ENCODE results near the gene MESP2.

MESP2 gene

DNA sequence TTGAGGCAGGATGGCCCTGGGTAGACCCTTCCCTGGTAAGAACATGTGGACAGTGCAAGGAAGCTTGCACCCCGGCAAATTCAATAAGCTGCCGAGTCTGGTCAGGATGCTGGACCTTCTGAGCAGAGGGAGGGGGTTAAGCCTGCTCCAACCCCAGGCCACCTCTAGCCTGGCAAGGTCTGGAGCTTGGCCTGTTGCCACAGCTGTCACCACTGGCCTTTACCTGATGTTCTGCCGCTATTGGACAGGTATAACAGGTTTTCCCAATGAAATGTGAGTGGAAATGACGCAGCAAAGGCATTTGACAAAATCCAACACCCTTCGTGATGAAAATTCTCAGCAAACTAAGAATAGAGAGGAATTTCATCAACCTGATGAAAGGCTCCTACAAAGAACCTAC is 24.4 kb upstream of the MESP2 start:
- H3K79me2 ChIP-seq (ENCODE audit: control insufficient read depth, insufficient read depth, low read length, poor library complexity), result peaks cover 4% of the 10 kb centered on the region
- H3K9ac ChIP-seq (ENCODE audit: low read length), result no peak overlapping the region
- H3K27ac ChIP-seq (ENCODE audit: low read depth, low read length), result peak overlapping the region; percentile 24
- H3K27me3 ChIP-seq (ENCODE audit: insufficient read depth, low read length), result peaks cover 29% of the 10 kb centered on the region
- peak overlapping the region; percentile 16 for H4K91ac ChIP-seq (ENCODE audit: low read depth, low read length)
- H3K18ac ChIP-seq (ENCODE audit: low read length), result no peak overlapping the region
- no peak overlapping the region for H4K8ac ChIP-seq (ENCODE audit: low read depth, low read length)
- H3K79me1 ChIP-seq (ENCODE audit: low read length), result peaks cover 10% of the 10 kb centered on the region
- H3K9me3 ChIP-seq (ENCODE audit: insufficient read depth, low read depth, low read length), result peaks cover 7% of the 10 kb centered on the region
- DNase-seq, result peak; percentile 71 to 90
- peaks cover 32 to 36% of the 10 kb centered on the region in 2 experiments for H3K4me1 ChIP-seq (ENCODE audit: control insufficient read depth in 1 of 2, insufficient read depth in 2 of 2, low read length in 2 of 2)
- no peak overlapping the region for H2AFZ ChIP-seq (ENCODE audit: insufficient read depth, low read length, poor library complexity)
- no CpG with 5 or more reads among the region's 5 CpGs for WGBS (ENCODE audit: extremely low coverage, insufficient coverage, insufficient read length)
- H3K23ac ChIP-seq (ENCODE audit: low read length), result no peak overlapping the region
- no peak overlapping the region for H2BK120ac ChIP-seq (ENCODE audit: insufficient read depth, low read length, poor library complexity)
- no peak overlapping the region for H4K12ac ChIP-seq (ENCODE audit: low read depth, low read length)
- H2BK5ac ChIP-seq (ENCODE audit: low read depth, low read length, poor library complexity), result no peak overlapping the region
- no peak overlapping the region for H3K4ac ChIP-seq (ENCODE audit: low read depth, low read length)
- peak overlapping the region; percentile 38 for H3K14ac ChIP-seq (ENCODE audit: low read length)
- H3K4me3 ChIP-seq (ENCODE audit: low read depth, low read length), result no peak overlapping the region
- peak overlapping the region; percentile 5 for H3K4me2 ChIP-seq (ENCODE audit: low read length)
- H3K36me3 ChIP-seq (ENCODE audit: control insufficient read depth in 1 of 2, insufficient read depth in 2 of 2, low read length in 2 of 2), result no peaks in the 10 kb centered on the region
- peak overlapping the region; percentile 45 for H2AK5ac ChIP-seq (ENCODE audit: low read length)
- no peak overlapping the region for H2BK12ac ChIP-seq (ENCODE audit: low read length)

DNA sequence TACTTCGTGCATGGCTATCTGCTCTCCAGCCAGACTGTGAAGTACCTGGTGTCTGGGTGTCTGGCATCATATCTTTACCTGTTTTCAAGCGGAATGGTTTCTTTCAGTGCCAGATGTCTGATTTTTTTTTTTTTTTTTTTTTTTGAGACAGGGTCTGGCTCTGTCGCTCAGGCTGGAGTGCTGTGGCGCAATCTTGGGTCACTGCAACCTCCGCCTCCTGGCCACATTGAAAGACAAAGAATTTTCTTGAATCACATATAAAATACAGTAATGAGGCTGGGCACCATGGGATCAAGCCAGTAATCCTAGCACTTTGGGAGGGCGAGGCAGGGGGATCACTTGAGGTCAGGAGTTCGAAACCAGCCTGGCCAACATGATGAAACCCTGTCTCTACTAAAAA is 22.3 kb upstream of the MESP2 start:
- Histone ChIP-seq H3K79me2 (ENCODE audit: control insufficient read depth, insufficient read depth, low read length, poor library complexity) (peaks cover 4% of the 10 kb centered on the region), H3K9me3 (ENCODE audit: insufficient read depth, low read depth, low read length) (no peaks in the 10 kb centered on the region), H3K18ac (ENCODE audit: low read length) (peak overlapping the region; percentile 32), H3K79me1 (ENCODE audit: low read length) (peaks cover 10% of the 10 kb centered on the region), H3K4me1 (ENCODE audit: control insufficient read depth in 1 of 2, insufficient read depth in 2 of 2, low read length in 2 of 2) (peaks cover 32 to 36% of the 10 kb centered on the region in 2 experiments), H2BK12ac (ENCODE audit: low read length) (peak overlapping the region; percentile 81), H2AFZ (ENCODE audit: insufficient read depth, low read length, poor library complexity) (no peak overlapping the region), H4K12ac (ENCODE audit: low read depth, low read length) (no peak overlapping the region), H2AK5ac (ENCODE audit: low read length) (no peak overlapping the region), H3K4ac (ENCODE audit: low read depth, low read length) (no peak overlapping the region), H3K27me3 (ENCODE audit: insufficient read depth, low read length) (peaks cover 12% of the 10 kb centered on the region), H3K14ac (ENCODE audit: low read length) (no peak overlapping the region), H3K27ac (ENCODE audit: low read depth, low read length) (peak overlapping the region; percentile 25), H3K4me2 (ENCODE audit: low read length) (no peak overlapping the region), H4K8ac (ENCODE audit: low read depth, low read length) (peak overlapping the region; percentile 33), H3K4me3 (ENCODE audit: low read depth, low read length) (no peak overlapping the region), H4K91ac (ENCODE audit: low read depth, low read length) (peak overlapping the region; percentile 80), H3K23ac (ENCODE audit: low read length) (no peak overlapping the region), H2BK120ac (ENCODE audit: insufficient read depth, low read length, poor library complexity) (no peak overlapping the region), H3K36me3 (ENCODE audit: control insufficient read depth in 1 of 2, insufficient read depth in 2 of 2, low read length in 2 of 2) (no peaks in the 10 kb centered on the region), H3K9ac (ENCODE audit: low read length) (no peak overlapping the region), H2BK5ac (ENCODE audit: low read depth, low read length, poor library complexity) (peak overlapping the region; percentile 74)
- no peak for DNase-seq
- WGBS (ENCODE audit: extremely low coverage, insufficient coverage, insufficient read length), result no CpG with 5 or more reads among the region's 7 CpGs

DNA sequence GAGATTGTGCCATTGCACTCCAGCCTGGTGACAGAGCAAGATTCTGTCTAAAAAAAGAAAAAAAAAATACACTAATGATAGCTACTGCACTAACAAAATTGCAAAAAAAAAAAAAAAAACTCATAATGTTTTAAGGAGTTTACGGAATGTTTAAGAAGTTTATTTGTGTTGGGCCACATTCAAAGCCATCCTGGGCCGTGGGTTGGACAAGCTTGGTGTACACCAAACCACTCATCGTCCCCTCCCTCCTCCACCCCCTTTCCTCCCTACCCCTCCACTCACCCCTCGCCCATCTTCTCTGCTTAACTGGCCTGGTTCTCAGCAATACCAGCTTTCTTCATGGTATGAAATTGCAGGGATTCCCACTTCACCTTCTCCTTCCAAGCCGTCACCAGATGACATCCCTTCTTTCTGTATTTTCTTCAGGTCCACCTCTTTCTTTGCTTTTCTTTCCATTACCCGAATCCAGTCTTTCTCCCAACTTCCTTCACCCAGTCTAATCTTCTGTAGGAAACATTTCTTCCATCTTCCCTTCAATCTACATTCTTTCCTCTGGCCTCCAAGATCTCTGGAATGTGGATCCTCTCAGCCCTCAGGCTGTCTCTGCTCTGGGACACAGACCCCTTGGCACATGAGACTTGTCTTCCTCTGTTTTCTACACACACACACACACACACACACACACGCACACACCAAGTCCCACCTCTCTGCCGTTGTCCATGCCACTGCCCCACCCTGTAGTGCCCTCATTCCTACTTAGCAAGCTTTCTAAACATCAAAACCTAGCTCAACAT is 21.6 kb upstream of the MESP2 start:
- H2BK120ac ChIP-seq (ENCODE audit: insufficient read depth, low read length, poor library complexity), result peak overlapping the region; percentile 52
- peak overlapping the region; percentile 68 for H3K27ac ChIP-seq (ENCODE audit: low read depth, low read length)
- peaks cover 6% of the 10 kb centered on the region for H3K27me3 ChIP-seq (ENCODE audit: insufficient read depth, low read length)
- H3K14ac ChIP-seq (ENCODE audit: low read length), result no peak overlapping the region
- H4K91ac ChIP-seq (ENCODE audit: low read depth, low read length), result peak overlapping the region; percentile 82
- H3K4me1 ChIP-seq (ENCODE audit: control insufficient read depth in 1 of 2, insufficient read depth in 2 of 2, low read length in 2 of 2), result peaks cover 32 to 36% of the 10 kb centered on the region in 2 experiments
- H2BK12ac ChIP-seq (ENCODE audit: low read length), result peak overlapping the region; percentile 81
- H4K8ac ChIP-seq (ENCODE audit: low read depth, low read length), result peak overlapping the region; percentile 2
- WGBS (ENCODE audit: extremely low coverage, insufficient coverage, insufficient read length), result no CpG with 5 or more reads among the region's 8 CpGs
- no peak overlapping the region for H3K9ac ChIP-seq (ENCODE audit: low read length)
- no peaks in the 10 kb centered on the region for H3K9me3 ChIP-seq (ENCODE audit: insufficient read depth, low read depth, low read length)
- no peak overlapping the region for H2AFZ ChIP-seq (ENCODE audit: insufficient read depth, low read length, poor library complexity)
- H3K18ac ChIP-seq (ENCODE audit: low read length), result no peak overlapping the region
- H3K79me2 ChIP-seq (ENCODE audit: control insufficient read depth, insufficient read depth, low read length, poor library complexity), result peaks cover 4% of the 10 kb centered on the region
- no peak overlapping the region for H3K23ac ChIP-seq (ENCODE audit: low read length)
- no peak overlapping the region for H4K12ac ChIP-seq (ENCODE audit: low read depth, low read length)
- H3K4me2 ChIP-seq (ENCODE audit: low read length), result peak overlapping the region; percentile 33
- no peaks in the 10 kb centered on the region for H3K36me3 ChIP-seq (ENCODE audit: control insufficient read depth in 1 of 2, insufficient read depth in 2 of 2, low read length in 2 of 2)
- no peak overlapping the region for H3K4ac ChIP-seq (ENCODE audit: low read depth, low read length)
- H3K4me3 ChIP-seq (ENCODE audit: low read depth, low read length), result no peak overlapping the region
- peaks cover 10% of the 10 kb centered on the region for H3K79me1 ChIP-seq (ENCODE audit: low read length)
- peak; percentile 80 to 89 for DNase-seq
- H2AK5ac ChIP-seq (ENCODE audit: low read length), result no peak overlapping the region
- peak overlapping the region; percentile 81 for H2BK5ac ChIP-seq (ENCODE audit: low read depth, low read length, poor library complexity)

DNA sequence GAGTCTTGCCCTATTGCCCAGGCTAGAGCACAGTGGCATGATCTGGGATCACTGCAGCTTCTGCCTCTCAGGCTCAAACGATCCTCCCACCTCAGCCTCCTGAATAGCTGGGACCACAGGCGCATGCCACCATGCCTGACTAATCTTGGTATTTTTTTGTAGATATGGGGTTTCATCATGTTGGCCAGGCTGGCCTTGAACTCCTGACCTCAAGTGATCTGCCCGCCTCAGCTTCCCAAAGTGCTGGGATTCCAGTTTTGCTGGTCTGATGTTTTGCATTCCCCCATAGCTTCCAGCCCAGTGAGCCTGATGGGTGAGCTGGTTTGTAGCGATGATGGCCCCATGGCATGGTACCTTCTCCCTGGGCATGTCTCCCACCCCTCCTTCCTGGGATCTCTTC is 20.4 kb upstream of the MESP2 start:
- no peak overlapping the region for H3K27ac ChIP-seq (ENCODE audit: low read depth, low read length)
- peak overlapping the region; percentile 42 for H4K91ac ChIP-seq (ENCODE audit: low read depth, low read length)
- peak overlapping the region; percentile 78 for H2BK12ac ChIP-seq (ENCODE audit: low read length)
- H4K8ac ChIP-seq (ENCODE audit: low read depth, low read length), result no peak overlapping the region
- H2AFZ ChIP-seq (ENCODE audit: insufficient read depth, low read length, poor library complexity), result no peak overlapping the region
- no peaks in the 10 kb centered on the region for H3K36me3 ChIP-seq (ENCODE audit: control insufficient read depth in 1 of 2, insufficient read depth in 2 of 2, low read length in 2 of 2)
- peak; percentile 71 to 89 for DNase-seq
- no peak overlapping the region for H3K4me3 ChIP-seq (ENCODE audit: low read depth, low read length)
- H2BK5ac ChIP-seq (ENCODE audit: low read depth, low read length, poor library complexity), result no peak overlapping the region
- H3K9ac ChIP-seq (ENCODE audit: low read length), result no peak overlapping the region
- no peaks in the 10 kb centered on the region for H3K9me3 ChIP-seq (ENCODE audit: insufficient read depth, low read depth, low read length)
- H2BK120ac ChIP-seq (ENCODE audit: insufficient read depth, low read length, poor library complexity), result peak overlapping the region; percentile 30
- H3K27me3 ChIP-seq (ENCODE audit: insufficient read depth, low read length), result no peaks in the 10 kb centered on the region
- no CpG with 5 or more reads among the region's 4 CpGs for WGBS (ENCODE audit: extremely low coverage, insufficient coverage, insufficient read length)
- no peak overlapping the region for H3K14ac ChIP-seq (ENCODE audit: low read length)
- peak overlapping the region; percentile 80 for H2AK5ac ChIP-seq (ENCODE audit: low read length)
- no peak overlapping the region for H3K18ac ChIP-seq (ENCODE audit: low read length)
- no peak overlapping the region for H3K23ac ChIP-seq (ENCODE audit: low read length)
- H3K4ac ChIP-seq (ENCODE audit: low read depth, low read length), result no peak overlapping the region
- peaks cover 4% of the 10 kb centered on the region for H3K79me2 ChIP-seq (ENCODE audit: control insufficient read depth, insufficient read depth, low read length, poor library complexity)
- peaks cover 10% of the 10 kb centered on the region for H3K79me1 ChIP-seq (ENCODE audit: low read length)
- H3K4me2 ChIP-seq (ENCODE audit: low read length), result no peak overlapping the region
- H4K12ac ChIP-seq (ENCODE audit: low read depth, low read length), result no peak overlapping the region
- peaks cover 30 to 31% of the 10 kb centered on the region in 2 experiments for H3K4me1 ChIP-seq (ENCODE audit: control insufficient read depth in 1 of 2, insufficient read depth in 2 of 2, low read length in 2 of 2)
